Stimulated activated CD8-positive, alpha-beta memory T cell treated with anti-CD3 and anti-CD28 coated beads, Interleukin-15, amount 100 ng/mL, for 48 hours (primary cell): Measurements from ENCODE around the gene GATD1.
A peak's percentile ranks its signal among the peaks of the same experiment; 100 is the strongest.

ENCODE experiments used
- DNase-seq, 2 donors: peaks; one replicate each; pipeline ENCODE4 v3.0.0-alpha.2; 2020; ENCODE audit warnings: low read depth in 2 of 2

The GATD1 gene

GRCh38 chr11:795634-796564, 18.6 kb upstream of the GATD1 start:
- DNase-seq = peak; percentile 84 to 90

- no peak for DNase-seq
Measured at GRCh38 chr11:794766-795633, 17.7 kb upstream of the GATD1 start.

GRCh38 chr11:794013-794765, 16.9 kb upstream of the GATD1 start:
- DNase-seq = no peak

GRCh38 chr11:793556-793955, 16.3 kb upstream of the GATD1 start:
- DNase-seq = no peak

- DNase-seq = no peak
Measured at GRCh38 chr11:792873-793272, 15.6 kb upstream of the GATD1 start.

GRCh38 chr11:792535-792821, 15.2 kb upstream of the GATD1 start:
- DNase-seq = no peak

GRCh38 chr11:791658-792534, 14.6 kb upstream of the GATD1 start:
- DNase-seq = no peak

GRCh38 chr11:790721-791564, 13.7 kb upstream of the GATD1 start:
- no peak for DNase-seq

- no peak for DNase-seq
Measured at GRCh38 chr11:789943-790342, 12.7 kb upstream of the GATD1 start, which contains the start of gene CEND1. Gene CEND1 (minus strand): TSS chr11:790090. CDS start chr11:788576, 1,514 bp downstream.

- DNase-seq = no peak
Measured at GRCh38 chr11:788953-789940, 12.0 kb upstream of the GATD1 start.

GRCh38 chr11:788009-788640, 10.8 kb upstream of the GATD1 start:
- no peak for DNase-seq

GRCh38 chr11:787084-787675, 9.9 kb upstream of the GATD1 start:
- DNase-seq = no peak

- no peak for DNase-seq
Measured at GRCh38 chr11:786235-787083, 9.2 kb upstream of the GATD1 start.

GRCh38 chr11:783581-784015, 6.3 kb upstream of the GATD1 start:
- DNase-seq = no peak

- no peak for DNase-seq
Measured at GRCh38 chr11:782264-783174, 5.2 kb upstream of the GATD1 start.

GRCh38 chr11:779955-780532, 2.8 kb upstream of the GATD1 start:
- no peak for DNase-seq
